OCI-LY1 (cell line): ENCODE measurements around the gene NRDC.
"Not testable (repeated sequence)": the region's sequence is repeated elsewhere in the genome, so short reads cannot be mapped to it uniquely, and the experiment has no call there.

Source experiments
- H2AFZ ChIP-seq: fragments of 200-600 bp; sonication (generic), shearing (Covaris generic); 2 replicates; pipeline ENCODE4 v1.6.0; 2014; ENCODE audit warnings: antibody characterized with exemption, mild to moderate bottlenecking, low read length
- H3F3A ChIP-seq: fragments of 200-600 bp; sonication (generic), shearing (Covaris generic); 2 replicates; pipeline ENCODE4 v1.6.0; 2014; ENCODE audit warnings: mild to moderate bottlenecking, antibody characterized with exemption, low read length, moderate library complexity; ENCODE audit not compliant: insufficient read depth
- H3K27ac ChIP-seq: fragments of 200-600 bp; sonication (generic); 2 replicates; pipeline ENCODE4 v1.5.1; 2014; ENCODE audit warnings: low read length, mixed run types, mild to moderate bottlenecking, low read depth; ENCODE audit not compliant: poor library complexity, severe bottlenecking
- H3K27me3 ChIP-seq: fragments of 200-600 bp; sonication (generic); 2 replicates; pipeline ENCODE4 v1.6.0; 2014; ENCODE audit warnings: antibody characterized with exemption, mild to moderate bottlenecking, low read length, moderate library complexity; ENCODE audit not compliant: insufficient read depth
- H3K36me3 ChIP-seq: fragments of 200-600 bp; sonication (generic); 2 replicates; pipeline ENCODE4 v1.6.1; 2014; ENCODE audit warnings: mild to moderate bottlenecking, antibody characterized with exemption, low read length, moderate library complexity, mixed read lengths; ENCODE audit not compliant: insufficient read depth
- H3K4me1 ChIP-seq: fragments of 200-600 bp; sonication (generic); 2 replicates; pipeline ENCODE4 v1.5.1; 2014; ENCODE audit warnings: mild to moderate bottlenecking, low read length, moderate library complexity; ENCODE audit not compliant: insufficient read depth, severe bottlenecking
- H3K4me2 ChIP-seq: fragments of 200-600 bp; sonication (generic), shearing (Covaris generic); 2 replicates; pipeline ENCODE4 v1.6.1; 2014; ENCODE audit warnings: low read length
- H3K4me3 ChIP-seq: fragments of 200-600 bp; sonication (generic); 2 replicates; pipeline ENCODE4 v1.5.1; 2014; ENCODE audit warnings: low read length, low read depth, mild to moderate bottlenecking, mixed read lengths; ENCODE audit not compliant: poor library complexity, severe bottlenecking
- H3K79me2 ChIP-seq: fragments of 200-600 bp; shearing (Covaris generic); 2 replicates; pipeline ENCODE4 v1.6.1; 2016; ENCODE audit warnings: mixed run types, low read length, mixed read lengths; ENCODE audit not compliant: insufficient read depth
- H3K9ac ChIP-seq: fragments of 200-600 bp; sonication (generic), shearing (Covaris generic); 2 replicates; pipeline ENCODE4 v1.6.1; 2014; ENCODE audit warnings: mild to moderate bottlenecking, low read length, mixed read lengths
- H3K9me2 ChIP-seq: fragments of 200-600 bp; sonication (generic), shearing (Covaris generic); 2 replicates; pipeline ENCODE4 v1.6.1; 2014; ENCODE audit warnings: low read depth, mild to moderate bottlenecking, low read length, mixed read lengths
- H3K9me3 ChIP-seq: fragments of 200-600 bp; shearing (Covaris generic); 2 replicates; pipeline ENCODE4 v1.6.1; 2014; ENCODE audit warnings: low read length, mixed read lengths
- H4K20me1 ChIP-seq: fragments of 200-600 bp; sonication (generic), shearing (Covaris generic); 2 replicates; pipeline ENCODE4 v1.6.0; 2016; ENCODE audit warnings: mild to moderate bottlenecking, low read length; ENCODE audit not compliant: insufficient read depth
- CTCF ChIP-seq: fragments of 200-600 bp; sonication (generic), shearing (Covaris generic); IDR thresholded peaks from 2 replicates; pipeline ENCODE4 v1.5.1; 2017; ENCODE audit warnings: mild to moderate bottlenecking, antibody characterized with exemption, low read length, moderate library complexity, mixed read lengths
- EZH2 ChIP-seq: fragments of 200-600 bp; sonication (generic), shearing (Covaris generic); IDR thresholded peaks from 2 replicates; pipeline ENCODE4 v1.8.0; 2017; ENCODE audit warnings: borderline replicate concordance, mixed run types, mild to moderate bottlenecking, antibody characterized with exemption, low read length, moderate library complexity, mixed read lengths

The NRDC gene

GRCh38 chr1:51877434-51878307, 856 bp downstream of the NRDC start:
- Histone ChIP-seq H3K36me3 (peaks cover 26% of the 10 kb centered on the region), H4K20me1 (no peaks in the 10 kb centered on the region; the same call in 1 of the 2 replicates), H3F3A (no peaks in the 10 kb centered on the region), H3K79me2 (peaks cover 56% of the 10 kb centered on the region), H3K4me1 (peaks cover 47% of the 10 kb centered on the region), H3K4me3 (peak overlapping the region; percentile 96), H3K4me2 (peak overlapping the region; percentile 84), H3K27me3 (no peaks in the 10 kb centered on the region), H3K9ac (peak overlapping the region; percentile 98), H3K9me3 (no peaks in the 10 kb centered on the region), H3K9me2 (no peaks in the 10 kb centered on the region), H2AFZ (no peak overlapping the region), H3K27ac (peak overlapping the region; percentile 80)
- TF ChIP-seq EZH2 (no peak), CTCF (no peak)

GRCh38 chr1:51875836-51876235, 2.7 kb downstream of the NRDC start:
- H3K4me3 ChIP-seq: peak overlapping the region; percentile 35
- H3K9ac ChIP-seq: no peak overlapping the region
- H3K27ac ChIP-seq: no peak overlapping the region
- H3K27me3 ChIP-seq: no peaks in the 10 kb centered on the region
- H3K4me1 ChIP-seq: peaks cover 47% of the 10 kb centered on the region
- peaks cover 66% of the 10 kb centered on the region for H3K79me2 ChIP-seq
- no peaks in the 10 kb centered on the region for H3K9me2 ChIP-seq
- H2AFZ ChIP-seq: no peak overlapping the region
- no peaks in the 10 kb centered on the region for H3F3A ChIP-seq
- H3K9me3 ChIP-seq: no peaks in the 10 kb centered on the region
- peak overlapping the region; percentile 84 for H3K4me2 ChIP-seq
- TF ChIP-seq CTCF: no peak
- TF ChIP-seq EZH2: no peak
- H3K36me3 ChIP-seq: peaks cover 27% of the 10 kb centered on the region
- H4K20me1 ChIP-seq: no peaks in the 10 kb centered on the region; the same call in 1 of the 2 replicates

GRCh38 chr1:51875291-51875772, 3.2 kb downstream of the NRDC start:
- Histone ChIP-seq H3K4me1 (peaks cover 46% of the 10 kb centered on the region), H3K79me2 (peaks cover 71% of the 10 kb centered on the region), H4K20me1 (no peaks in the 10 kb centered on the region; the same call in 1 of the 2 replicates), H3K27me3 (no peaks in the 10 kb centered on the region), H3K9me3 (no peaks in the 10 kb centered on the region), H2AFZ (no peak overlapping the region), H3K9ac (no peak overlapping the region; the same call in 1 of the 2 replicates), H3F3A (no peaks in the 10 kb centered on the region), H3K9me2 (no peaks in the 10 kb centered on the region), H3K4me2 (peak overlapping the region; percentile 84), H3K36me3 (peaks cover 27% of the 10 kb centered on the region), H3K4me3 (peak overlapping the region; percentile 35), H3K27ac (no peak overlapping the region)
- TF ChIP-seq CTCF (no peak), EZH2 (no peak)

- not testable (repeated sequence) for H3K4me3 ChIP-seq, H3K9ac ChIP-seq, H3K9me3 ChIP-seq, H2AFZ ChIP-seq, H3K27me3 ChIP-seq, H3K9me2 ChIP-seq, H3F3A ChIP-seq, H3K4me2 ChIP-seq, H4K20me1 ChIP-seq, H3K27ac ChIP-seq
- peaks cover 85% of the 10 kb centered on the region for H3K79me2 ChIP-seq
- H3K36me3 ChIP-seq: peaks cover 37% of the 10 kb centered on the region
- H3K4me1 ChIP-seq: peaks cover 37% of the 10 kb centered on the region
Observed at GRCh38 chr1:51873270-51873669, 5.3 kb downstream of the NRDC start.
